22Rv1 (cell line): ENCODE measurements around the gene TRMU.

Experiments
- CTCF ChIP-seq: fragments of 450-650 bp; IDR thresholded peaks from 2 replicates; pipeline ENCODE4 v1.5.1; 2017; ENCODE audit warnings: mild to moderate bottlenecking
- ZFX ChIP-seq: fragments of 450-650 bp; IDR thresholded peaks from 2 replicates; pipeline ENCODE4 v1.6.1; 2017; ENCODE audit warnings: antibody characterized with exemption, borderline replicate concordance

GRCh38 chr22:46338636-46339035, 3.1 kb downstream of the TRMU start:
- no peak for TF ChIP-seq CTCF
- no peak for TF ChIP-seq ZFX
